ENCODE data around the gene KIF6.

- TF ChIP-seq CTCF (IDR thresholded peaks at IDR 0.05) (no peak), POLR2A (IDR thresholded peaks at IDR 0.05) (no peak), POLR2AphosphoS5 (IDR thresholded peaks at IDR 0.05) (no peak)
Measured at GRCh38 chr6:39520411-39520810, 204.8 kb downstream of the KIF6 start.

All from gastroesophageal sphincter (tissue), 3 donors.